Prostate gland (tissue), 2 donors: ENCODE measurements around the gene ZNF836. TPM values are rescaled to one million over a fixed set of nuclear protein-coding genes. Genes with fewer than 3 reads are reported as not detected.

Experiments
- DNase-seq: peaks from one replicate; pipeline ENCODE4 v3.0.0-alpha.2; 2019; ENCODE audit warnings: low spot score
- H3K27ac ChIP-seq, 2 donors: fragments of 200-600 bp; sonication (generic); 2 replicates each; pipeline ENCODE4 v1.5.1; 2017 to 2019
- H3K27me3 ChIP-seq: fragments of 200-600 bp; sonication (generic); replicated peaks from 2 replicates; pipeline ENCODE4 v1.5.1; 2019; ENCODE audit not compliant: insufficient read depth
- H3K36me3 ChIP-seq, 2 donors: fragments of 200-600 bp; sonication (generic); 1 replicate in 1 of 2; 2 replicates in 1 of 2; pipeline versions ENCODE4 v1.5.1 to v1.8.1; 2017 to 2019
- H3K4me1 ChIP-seq: fragments of 200-600 bp; sonication (generic); replicated peaks from 2 replicates; pipeline ENCODE4 v1.5.1; 2019
- H3K4me3 ChIP-seq, 2 donors: fragments of 200-600 bp; sonication (generic); 2 replicates each; pipeline ENCODE4 v1.5.1; 2017 to 2019
- H3K9me3 ChIP-seq: fragments of 200-600 bp; sonication (generic); 2 replicates; pipeline ENCODE4 v1.5.1; 2017
- CTCF ChIP-seq, 4 experiments: fragments of 200-600 bp in 2 of 4; fragments of 450-650 bp in 2 of 4; sonication (generic) in 2 of 4; IDR thresholded peaks; 1 replicate in 3 of 4; 2 replicates in 1 of 4; pipeline ENCODE4 v1.5.1; 2016 to 2019; ENCODE audit warnings: antibody characterized with exemption in 4 of 4, mild to moderate bottlenecking in 2 of 4, moderate library complexity in 2 of 4
- POLR2A ChIP-seq: fragments of 450-650 bp; IDR thresholded peaks from one replicate; pipeline ENCODE4 v1.6.1; 2016; ENCODE audit warnings: antibody characterized with exemption, mild to moderate bottlenecking
- POLR2AphosphoS5 ChIP-seq: sonication (generic); formaldehyde crosslinking; IDR thresholded peaks from one replicate; pipeline ENCODE4 v1.6.1; 2017; ENCODE audit warnings: antibody characterized with exemption
- WGBS: methylation state at CpG from one replicate; pipeline ENCODE4 v1.1.5; 2018; 5-methylcytosine and 5-hydroxymethylcytosine counted together
- intact Hi-C: fragments of 100-400 bp; cut with DNase I; formaldehyde crosslinking; loops from one replicate; pipeline ENCODE4 v1.14.2; 2022
- total RNA-seq, 2 donors: library from RNA; depleted of rRNA; stranded (reverse); fragments of >200 nt; gene quantifications; one replicate each; pipeline ENCODE4 v1.1.0, GENCODE V29; 2016

The ZNF836 gene
- total RNA-seq, 2 donors from 2014 or later = 14.1 to 19.9 TPM

GRCh38 chr19:52120286-52120685 lies 51.1 kb downstream of the ZNF836 start:
- H3K27me3 ChIP-seq = no peaks in the 10 kb centered on the region
- H3K36me3 ChIP-seq = peaks cover 18 to 31% of the 10 kb centered on the region in 2 donors
- H3K4me1 ChIP-seq = no peaks in the 10 kb centered on the region
- DNase-seq = no peak
- H3K27ac ChIP-seq = no peak overlapping the region
- intact Hi-C loops = no loop called here
- 88% methylated on average over 3 of the region's 3 CpGs for WGBS
- TF ChIP-seq POLR2AphosphoS5 (no peak), CTCF (IDR thresholded peaks at IDR 0.05) (no peak), POLR2A (no peak)
- peaks cover 2% of the 10 kb centered on the region for H3K9me3 ChIP-seq
- H3K4me3 ChIP-seq = no peak overlapping the region

- TF ChIP-seq POLR2A = no peak
- no peak for TF ChIP-seq CTCF (IDR thresholded peaks at IDR 0.05)
- no peak for TF ChIP-seq POLR2AphosphoS5
- Histone ChIP-seq H3K9me3 (peaks cover 6% of the 10 kb centered on the region), H3K36me3 (peaks cover 12 to 23% of the 10 kb centered on the region in 2 donors), H3K27me3 (no peaks in the 10 kb centered on the region), H3K4me3 (no peak overlapping the region), H3K4me1 (no peaks in the 10 kb centered on the region), H3K27ac (no peak overlapping the region)
- WGBS = 96% methylated on average over 12 of the region's 12 CpGs
- no peak for DNase-seq
- intact Hi-C loops = no loop called here
Measured at GRCh38 chr19:52115526-52116053, 55.8 kb downstream of the ZNF836 start.

GRCh38 chr19:52114691-52115090 lies 56.7 kb downstream of the ZNF836 start:
- Histone ChIP-seq H3K36me3 (peaks cover 12 to 19% of the 10 kb centered on the region in 2 donors), H3K4me1 (no peaks in the 10 kb centered on the region), H3K4me3 (no peak overlapping the region), H3K27me3 (no peaks in the 10 kb centered on the region), H3K27ac (no peak overlapping the region), H3K9me3 (peaks cover 6% of the 10 kb centered on the region)
- intact Hi-C loops = no loop called here
- DNase-seq = no peak
- TF ChIP-seq POLR2AphosphoS5 (no peak), POLR2A (no peak), CTCF (IDR thresholded peaks at IDR 0.05) (no peak)
- WGBS = 97% methylated on average over 5 of the region's 5 CpGs

- WGBS = 94% methylated on average over 3 of the region's 3 CpGs
- H3K9me3 ChIP-seq = peaks cover 6% of the 10 kb centered on the region
Measured at GRCh38 chr19:52112624-52113023, 58.8 kb downstream of the ZNF836 start.

More at GRCh38 chr19:52112624-52113023, 58.8 kb downstream of the ZNF836 start:
- Histone ChIP-seq H3K27me3 (no peaks in the 10 kb centered on the region), H3K36me3 (peaks cover 12 to 15% of the 10 kb centered on the region in 2 donors), H3K27ac (no peak overlapping the region), H3K4me1 (no peaks in the 10 kb centered on the region), H3K4me3 (no peak overlapping the region)
- TF ChIP-seq CTCF (IDR thresholded peaks at IDR 0.05) (no peak), POLR2A (no peak), POLR2AphosphoS5 (no peak)
- intact Hi-C loops = no loop called here
- no peak for DNase-seq
